Hepatocyte (in vitro differentiated cells): ENCODE data around the gene LBHD2. TPM values are rescaled to one million over a fixed set of nuclear protein-coding genes. Genes with fewer than 3 reads are reported as not detected.

Source experiments
- DNase-seq: peaks from one replicate; pipeline ENCODE4 v3.0.0-alpha.2; 2016; ENCODE audit warnings: low spot score
- H2AFZ ChIP-seq: fragments of 200-600 bp; sonication (generic); 2 replicates; pipeline ENCODE4 v1.6.0; 2016; ENCODE audit warnings: antibody characterized with exemption, mild to moderate bottlenecking
- H3K27ac ChIP-seq: fragments of 200-600 bp; sonication (generic); 2 replicates; pipeline ENCODE4 v1.5.1; 2016; ENCODE audit warnings: mild to moderate bottlenecking
- H3K27me3 ChIP-seq: fragments of 200-600 bp; sonication (generic); 2 replicates; pipeline ENCODE4 v1.6.1; 2016
- H3K36me3 ChIP-seq: fragments of 200-600 bp; sonication (generic); replicated peaks from 2 replicates; pipeline ENCODE4 v1.5.1; 2016; ENCODE audit warnings: low read depth; ENCODE audit not compliant: insufficient read depth
- H3K4me1 ChIP-seq: fragments of 200-600 bp; sonication (generic); 2 replicates; pipeline ENCODE4 v1.5.1; 2016; ENCODE audit warnings: mild to moderate bottlenecking, moderate library complexity; ENCODE audit not compliant: insufficient read depth
- H3K4me2 ChIP-seq: fragments of 200-600 bp; sonication (generic); 2 replicates; pipeline ENCODE4 v1.6.0; 2016
- H3K4me3 ChIP-seq: fragments of 200-600 bp; sonication (generic); 2 replicates; pipeline ENCODE4 v1.5.1; 2016; ENCODE audit warnings: mild to moderate bottlenecking
- H3K79me2 ChIP-seq: fragments of 200-600 bp; sonication (generic); 2 replicates; pipeline ENCODE4 v1.6.0; 2017; ENCODE audit warnings: mild to moderate bottlenecking
- H3K9me2 ChIP-seq: fragments of 200-600 bp; sonication (generic); replicated peaks from 2 replicates; pipeline ENCODE4 v1.6.0; 2017; ENCODE audit warnings: mild to moderate bottlenecking; ENCODE audit not compliant: insufficient read depth
- H3K9me3 ChIP-seq: fragments of 200-600 bp; sonication (generic); 2 replicates; pipeline ENCODE4 v1.5.1; 2016; ENCODE audit warnings: low read depth, mild to moderate bottlenecking
- H4K20me1 ChIP-seq: fragments of 200-600 bp; sonication (generic); 2 replicates; pipeline ENCODE4 v1.6.0; 2016; ENCODE audit warnings: mild to moderate bottlenecking; ENCODE audit not compliant: insufficient read depth, poor library complexity, severe bottlenecking
- EZH2 ChIP-seq: fragments of 200-600 bp; sonication (generic); IDR thresholded peaks from 2 replicates; pipeline ENCODE4 v1.6.1; 2016; ENCODE audit warnings: antibody characterized with exemption, mild to moderate bottlenecking, borderline replicate concordance
- EZH2phosphoT487 ChIP-seq: fragments of 200-600 bp; sonication (generic); IDR thresholded peaks from one replicate; pipeline ENCODE4 v1.6.1; 2018; ENCODE audit warnings: antibody characterized with exemption, mild to moderate bottlenecking, low read depth, moderate library complexity; ENCODE audit not compliant: unreplicated experiment, severe bottlenecking
- WGBS: methylation state at CpG from one replicate; pipeline ENCODE4 v1.1.6; 2016; ENCODE audit warnings: low lambda C conversion rate; ENCODE audit errors: missing lambda C conversion rate; 5-methylcytosine and 5-hydroxymethylcytosine counted together
- polyA plus RNA-seq: library from polyadenylated mRNA; unstranded; fragments of >200 nt; fragmentation: Nextera tagmentation; extraction: Ambion mirVana; gene quantifications from 2 replicates; pipeline ENCODE4 v1.2.1, GENCODE V29; 2016
- total RNA-seq: library from RNA; depleted of rRNA; stranded (reverse); fragments of >200 nt; gene quantifications from 2 replicates; pipeline ENCODE4 v1.2.3, GENCODE V29; 2014
- TF ChIP-seq, protein P1 (sequence below): fragments of 200-600 bp; sonication (generic); IDR thresholded peaks from 2 replicates; pipeline ENCODE4 v1.5.1; 2016; ENCODE audit warnings: antibody characterized with exemption, mild to moderate bottlenecking; ENCODE audit not compliant: poor library complexity

Gene LBHD2
- total and polyA plus RNA-seq, 2 experiments from 2014 or later = 0.21 TPM; not detected in 1

DNA sequence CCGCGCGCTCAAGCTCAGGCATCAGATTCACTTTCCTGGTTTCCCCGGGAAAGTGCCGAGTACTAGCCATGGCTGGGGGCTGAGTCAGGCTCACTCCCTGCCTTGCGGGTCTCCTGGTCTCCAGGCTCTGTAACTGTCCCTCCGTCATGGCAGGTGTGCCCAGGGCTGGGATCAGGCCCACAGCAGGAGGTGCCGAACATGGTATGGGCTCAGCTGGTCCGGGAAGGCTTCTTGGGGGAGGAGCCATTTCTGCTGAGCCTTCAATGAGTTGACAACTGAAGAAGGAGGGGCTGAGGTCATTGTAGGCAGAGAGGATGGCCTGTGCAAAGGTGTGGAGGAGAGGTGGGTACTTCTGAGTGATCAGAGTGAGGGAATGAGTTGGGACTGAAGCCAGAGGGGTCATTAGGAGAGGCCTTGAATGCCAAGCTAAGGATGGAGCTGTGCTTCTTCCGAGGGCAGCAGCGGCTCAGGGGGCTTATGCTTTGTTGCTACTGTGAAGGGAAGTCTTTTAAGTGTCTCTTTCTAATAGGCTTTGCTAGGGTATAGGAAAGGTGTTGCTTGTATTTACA is 11.3 kb downstream of the LBHD2 start:
- Histone ChIP-seq H3K4me1 (peaks cover 36% of the 10 kb centered on the region), H3K9me2 (no peaks in the 10 kb centered on the region), H3K79me2 (no peaks in the 10 kb centered on the region), H4K20me1 (no peaks in the 10 kb centered on the region), H3K4me2 (peak overlapping the region; percentile 68), H3K9me3 (no peaks in the 10 kb centered on the region), H3K27ac (peak overlapping the region; percentile 88), H3K36me3 (no peaks in the 10 kb centered on the region), H2AFZ (no peak overlapping the region), H3K27me3 (no peaks in the 10 kb centered on the region), H3K4me3 (no peak overlapping the region)
- TF ChIP-seq, protein P1, sequence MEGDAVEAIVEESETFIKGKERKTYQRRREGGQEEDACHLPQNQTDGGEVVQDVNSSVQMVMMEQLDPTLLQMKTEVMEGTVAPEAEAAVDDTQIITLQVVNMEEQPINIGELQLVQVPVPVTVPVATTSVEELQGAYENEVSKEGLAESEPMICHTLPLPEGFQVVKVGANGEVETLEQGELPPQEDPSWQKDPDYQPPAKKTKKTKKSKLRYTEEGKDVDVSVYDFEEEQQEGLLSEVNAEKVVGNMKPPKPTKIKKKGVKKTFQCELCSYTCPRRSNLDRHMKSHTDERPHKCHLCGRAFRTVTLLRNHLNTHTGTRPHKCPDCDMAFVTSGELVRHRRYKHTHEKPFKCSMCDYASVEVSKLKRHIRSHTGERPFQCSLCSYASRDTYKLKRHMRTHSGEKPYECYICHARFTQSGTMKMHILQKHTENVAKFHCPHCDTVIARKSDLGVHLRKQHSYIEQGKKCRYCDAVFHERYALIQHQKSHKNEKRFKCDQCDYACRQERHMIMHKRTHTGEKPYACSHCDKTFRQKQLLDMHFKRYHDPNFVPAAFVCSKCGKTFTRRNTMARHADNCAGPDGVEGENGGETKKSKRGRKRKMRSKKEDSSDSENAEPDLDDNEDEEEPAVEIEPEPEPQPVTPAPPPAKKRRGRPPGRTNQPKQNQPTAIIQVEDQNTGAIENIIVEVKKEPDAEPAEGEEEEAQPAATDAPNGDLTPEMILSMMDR = no peak
- TF ChIP-seq EZH2 (no peak), EZH2phosphoT487 (no peak)
- WGBS = 86% methylated on average over 11 of the region's 11 CpGs
- DNase-seq = no peak

DNA sequence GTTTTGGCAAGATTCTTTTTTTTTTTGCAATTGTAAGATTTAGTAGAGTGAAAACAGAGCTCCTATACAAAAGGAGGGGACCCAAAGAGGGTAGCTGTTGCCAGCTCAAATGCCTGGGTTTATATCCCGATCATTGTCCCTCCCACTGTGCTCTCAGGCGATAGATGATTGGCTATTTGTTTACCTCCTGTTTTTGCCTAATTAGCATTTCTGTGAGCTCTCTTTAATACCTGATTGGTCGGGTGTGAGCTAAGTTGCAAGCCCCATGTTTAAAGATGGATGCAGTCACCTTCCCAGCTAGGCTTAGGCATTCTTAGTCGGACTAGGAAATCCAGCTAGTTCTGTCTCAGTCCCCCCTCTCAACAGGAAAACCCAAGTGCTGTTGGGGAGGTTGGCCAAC is 12.4 kb downstream of the LBHD2 start:
- DNase-seq = no peak
- no peaks in the 10 kb centered on the region for H4K20me1 ChIP-seq
- H3K27me3 ChIP-seq = no peaks in the 10 kb centered on the region
- no peaks in the 10 kb centered on the region for H3K79me2 ChIP-seq
- H3K9me3 ChIP-seq = no peaks in the 10 kb centered on the region
- no peak overlapping the region for H2AFZ ChIP-seq
- no peak overlapping the region for H3K4me2 ChIP-seq
- H3K4me1 ChIP-seq = peaks cover 42% of the 10 kb centered on the region
- TF ChIP-seq EZH2 (no peak), EZH2phosphoT487 (no peak)
- TF ChIP-seq, protein P1 = no peak
- 69% methylated on average over 4 of the region's 4 CpGs for WGBS
- H3K4me3 ChIP-seq = no peak overlapping the region
- H3K27ac ChIP-seq = no peak overlapping the region
- H3K9me2 ChIP-seq = no peaks in the 10 kb centered on the region
- no peaks in the 10 kb centered on the region for H3K36me3 ChIP-seq

DNA sequence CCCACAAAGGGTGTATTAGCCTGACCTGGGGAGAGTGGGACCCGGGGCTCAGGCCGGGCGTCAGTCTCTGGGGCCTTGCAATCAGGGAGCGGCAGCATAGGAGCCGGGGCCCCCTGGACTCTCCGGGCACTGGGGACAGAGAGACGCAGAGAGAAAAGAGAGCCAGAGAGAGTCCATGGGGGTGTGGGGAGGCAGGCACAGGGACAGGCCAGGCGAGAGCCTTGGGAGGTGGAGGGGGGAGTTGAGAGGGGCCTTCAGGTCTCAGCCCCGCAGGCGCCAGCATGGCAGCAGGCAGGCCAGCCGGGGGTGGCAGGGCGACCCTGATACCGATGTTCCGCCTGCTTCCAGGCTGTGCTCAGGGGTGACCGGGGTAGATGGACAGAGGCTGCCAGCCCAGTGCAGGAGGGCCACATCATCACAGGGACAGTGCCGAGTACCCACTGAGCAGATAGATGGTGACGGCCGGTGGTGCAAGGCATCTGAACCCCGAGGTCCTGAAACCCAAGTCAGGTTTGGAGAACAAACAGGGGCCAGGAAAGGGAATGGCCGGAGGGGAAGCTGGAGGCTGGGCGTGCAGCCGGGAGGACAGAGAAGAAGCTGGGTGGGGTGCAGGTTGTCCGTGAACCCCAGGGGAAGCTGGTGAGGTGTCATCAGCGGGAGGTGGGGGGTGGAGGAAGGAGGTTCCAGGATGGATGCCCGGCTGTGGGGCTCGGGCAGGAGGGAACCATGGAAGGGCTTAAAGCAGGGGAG is 13.4 kb downstream of the LBHD2 start:
- Histone ChIP-seq H3K4me2 (no peak overlapping the region), H2AFZ (no peak overlapping the region), H3K27me3 (no peaks in the 10 kb centered on the region), H4K20me1 (no peaks in the 10 kb centered on the region), H3K4me1 (peaks cover 45% of the 10 kb centered on the region), H3K79me2 (no peaks in the 10 kb centered on the region), H3K4me3 (no peak overlapping the region), H3K27ac (peak overlapping the region; percentile 84), H3K9me2 (no peaks in the 10 kb centered on the region), H3K36me3 (no peaks in the 10 kb centered on the region), H3K9me3 (no peaks in the 10 kb centered on the region)
- TF ChIP-seq, protein P1 = no peak
- TF ChIP-seq EZH2phosphoT487 (no peak), EZH2 (no peak)
- DNase-seq = no peak
- 91% methylated on average over 24 of the region's 26 CpGs for WGBS
